Testis (tissue), 3 donors: Measurements from ENCODE around the gene MSH5. TPM values are rescaled to one million over a fixed set of nuclear protein-coding genes. Genes with fewer than 3 reads are reported as not detected.

ENCODE experiments used
- DNase-seq: peaks from one replicate; pipeline ENCODE4 v3.0.0-alpha.2; 2019
- H3K27ac ChIP-seq, 2 donors: fragments of 200-600 bp; sonication (generic); one replicate each; pipeline ENCODE4 v1.5.1; 2019
- H3K27me3 ChIP-seq: fragments of 200-600 bp; sonication (generic); one replicate; pipeline ENCODE4 v1.5.1; 2019
- H3K36me3 ChIP-seq: fragments of 200-600 bp; sonication (generic); one replicate; pipeline ENCODE4 v1.5.1; 2017; ENCODE audit warnings: low read depth; ENCODE audit errors: missing control alignments
- H3K4me1 ChIP-seq: fragments of 200-600 bp; sonication (generic); one replicate; pipeline ENCODE4 v1.5.1; 2019
- H3K4me3 ChIP-seq, 2 donors: fragments of 200-600 bp; sonication (generic); one replicate each; pipeline ENCODE4 v1.5.1; 2017 to 2019
- H3K9me3 ChIP-seq: fragments of 200-600 bp; sonication (generic); one replicate; pipeline ENCODE4 v1.5.1; 2017
- CTCF ChIP-seq, 3 experiments: fragments of 450-650 bp in 2 of 3; fragments of 200-600 bp in 1 of 3; sonication (generic) in 1 of 3; IDR thresholded peaks; one replicate each; pipeline ENCODE4 v1.5.1; 2016 to 2019; ENCODE audit warnings: antibody characterized with exemption in 3 of 3, mild to moderate bottlenecking in 2 of 3, moderate library complexity in 1 of 3
- POLR2A ChIP-seq: fragments of 450-650 bp; IDR thresholded peaks from one replicate; pipeline ENCODE4 v1.6.1; 2017; ENCODE audit warnings: antibody characterized with exemption, mild to moderate bottlenecking, moderate library complexity
- WGBS, 2 donors: methylation state at CpG; one replicate each; pipeline ENCODE4 v1.1.5; 2018; 5-methylcytosine and 5-hydroxymethylcytosine counted together
- intact Hi-C: fragments of 100-400 bp; cut with DNase I; formaldehyde crosslinking; loops from one replicate; pipeline ENCODE4 v1.15.1; 2023; ENCODE audit warnings: low total_unique reads
- polyA plus RNA-seq: library from polyadenylated mRNA; stranded (reverse); fragments of 350-450 nt; fragmentation: Illumina TruSeq; extraction: RNeasy Lipid Tissue Mini Kit (QIAGEN cat#74804); gene quantifications from one replicate; pipeline ENCODE4 v1.2.3, GENCODE V29; 2014; ENCODE audit warnings: low read depth, low replicate concordance; ENCODE audit not compliant: insufficient read depth
- total RNA-seq, 2 donors: library from RNA; depleted of rRNA; stranded (reverse); fragments of >200 nt; gene quantifications; one replicate each; pipeline ENCODE4 v1.2.3, GENCODE V29; 2016

MSH5 gene
- total and polyA plus RNA-seq, 3 donors from 2014 or later = 36.2 to 135 (median 77.6) TPM

DNA sequence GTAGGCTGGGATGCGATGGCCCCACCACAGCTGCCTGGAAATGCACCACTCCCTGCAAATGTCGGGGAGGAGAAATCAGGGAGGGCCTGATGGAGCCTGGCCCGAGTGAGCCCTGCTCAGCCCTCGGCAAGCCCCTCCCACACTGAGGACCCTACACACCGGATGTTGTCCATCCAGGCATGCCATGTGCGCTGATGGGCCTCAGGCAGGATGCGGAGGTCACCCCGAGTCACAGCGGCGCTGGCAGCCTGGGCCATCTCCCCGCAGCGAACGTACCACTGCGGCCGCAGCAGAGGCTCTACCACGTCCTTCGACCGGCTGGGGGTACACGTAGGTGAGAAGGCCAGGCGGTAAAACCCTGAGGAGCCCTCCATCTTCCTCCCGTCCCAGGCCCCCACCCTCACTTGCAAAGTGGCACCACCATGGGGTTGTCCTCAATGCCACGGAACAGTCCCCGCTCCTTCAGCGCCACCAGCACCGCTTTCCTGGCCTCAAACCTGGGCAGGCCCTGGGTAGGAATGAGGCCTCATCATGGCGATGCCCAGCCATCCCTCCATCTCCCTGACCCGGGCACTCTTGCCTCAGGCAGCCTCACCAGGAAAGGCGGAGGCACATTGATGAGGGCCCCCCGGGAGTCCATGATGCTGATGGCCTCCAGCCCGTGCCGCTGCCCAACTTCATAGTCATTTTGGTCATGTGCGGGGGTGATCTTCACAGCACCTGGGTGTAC is 42.5 kb downstream of the MSH5 start:
- no peak for TF ChIP-seq POLR2A
- TF ChIP-seq CTCF (IDR thresholded peaks at IDR 0.05) = no peak
- intact Hi-C loops = no loop called here
- H3K36me3 ChIP-seq = no peaks in the 10 kb centered on the region

GRCh38 chr6:31784098-31784925 is 44.5 kb downstream of the MSH5 start:
- Histone ChIP-seq H3K27ac (no peak overlapping the region), H3K36me3 (no peaks in the 10 kb centered on the region), H3K4me1 (no peaks in the 10 kb centered on the region), H3K4me3 (no peak overlapping the region), H3K27me3 (no peaks in the 10 kb centered on the region), H3K9me3 (no peaks in the 10 kb centered on the region)
- no peak for DNase-seq
- TF ChIP-seq CTCF (IDR thresholded peaks at IDR 0.05) = no peak
- TF ChIP-seq POLR2A = no peak
- intact Hi-C loops = no loop called here
- 95 to 97% methylated on average over 15 of the region's 15 CpGs for WGBS, 2 donors

More for the DNA sequence above, 42.5 kb downstream of the MSH5 start:
- DNase-seq = no peak
- peaks cover 2% of the 10 kb centered on the region for H3K4me1 ChIP-seq
- H3K27ac ChIP-seq = no peak overlapping the region
- WGBS, 2 donors = 87 to 96% methylated on average over 22 to 32 of the region's 32 CpGs
- H3K4me3 ChIP-seq = no peak overlapping the region
- H3K9me3 ChIP-seq = no peaks in the 10 kb centered on the region
- H3K27me3 ChIP-seq = no peaks in the 10 kb centered on the region

DNA sequence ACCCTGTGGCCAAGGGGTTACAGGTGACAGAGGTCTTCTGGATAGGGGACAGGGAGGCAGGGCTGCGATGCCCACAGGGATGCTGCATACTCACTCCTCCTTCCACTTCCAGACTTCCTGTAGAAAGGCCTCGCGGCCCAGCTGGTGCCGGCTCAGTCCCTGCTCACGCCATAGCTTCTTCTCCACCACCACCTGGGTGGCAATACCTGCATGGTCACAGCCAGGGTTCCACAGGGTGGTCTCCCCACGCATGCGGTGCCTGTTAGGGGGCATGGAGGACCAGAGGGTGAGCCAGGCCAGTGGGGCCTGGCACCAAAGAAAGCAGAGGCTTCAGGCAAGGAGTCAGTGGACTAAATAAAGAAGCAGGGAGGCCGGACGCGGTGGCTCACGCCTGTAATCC is 45.7 kb downstream of the MSH5 start:
- H3K27me3 ChIP-seq = no peaks in the 10 kb centered on the region

GRCh38 chr6:31791324-31792089 is 51.7 kb downstream of the MSH5 start:
- WGBS, 2 donors = 60 to 68% methylated on average over 10 to 12 of the region's 12 CpGs
- Histone ChIP-seq H3K27me3 (no peaks in the 10 kb centered on the region), H3K4me1 (peaks cover 13% of the 10 kb centered on the region), H3K9me3 (no peaks in the 10 kb centered on the region), H3K27ac (no peak overlapping the region), H3K4me3 (no peak overlapping the region), H3K36me3 (no peaks in the 10 kb centered on the region)
- DNase-seq = peak; percentile 60
- intact Hi-C loops = no loop called here
- TF ChIP-seq CTCF (IDR thresholded peaks at IDR 0.05) = peak in 2 of 3 experiments; percentile 39 to 46
- TF ChIP-seq POLR2A = no peak

More for the DNA sequence above, 45.7 kb downstream of the MSH5 start:
- no peaks in the 10 kb centered on the region for H3K36me3 ChIP-seq
- 97% methylated on average over 11 of the region's 11 CpGs for WGBS, 2 donors
- no peak for DNase-seq
- H3K4me1 ChIP-seq = no peaks in the 10 kb centered on the region
- H3K27ac ChIP-seq = no peak overlapping the region
- H3K9me3 ChIP-seq = no peaks in the 10 kb centered on the region
- H3K4me3 ChIP-seq = no peak overlapping the region
- intact Hi-C loops = no loop called here
- TF ChIP-seq POLR2A (no peak), CTCF (IDR thresholded peaks at IDR 0.05) (no peak)
